HUES48 (cell line): ENCODE results near the gene CHRM1.
"Not testable (repeated sequence)": the region's sequence is repeated elsewhere in the genome, so short reads cannot be mapped to it uniquely, and the experiment has no call there.

Experiments used
- H3K27ac ChIP-seq: one replicate; pipeline ENCODE4 v1.7.0; 2013; ENCODE audit warnings: low read depth, low read length, inconsistent platforms
- H3K27me3 ChIP-seq: 2 replicates; pipeline ENCODE4 v1.6.1; 2013; ENCODE audit warnings: mild to moderate bottlenecking, low read length; ENCODE audit not compliant: control insufficient read depth, insufficient read depth
- H3K36me3 ChIP-seq: 2 replicates; pipeline ENCODE4 v1.6.1; 2013; ENCODE audit warnings: low read length; ENCODE audit not compliant: control insufficient read depth, insufficient read depth
- H3K4me1 ChIP-seq: 2 replicates; pipeline ENCODE4 v1.6.1; 2013; ENCODE audit warnings: mild to moderate bottlenecking, low read length; ENCODE audit not compliant: control insufficient read depth, insufficient read depth
- H3K4me3 ChIP-seq: 2 replicates; pipeline ENCODE4 v1.5.1; 2013; ENCODE audit warnings: mild to moderate bottlenecking, low read depth, low read length
- H3K9ac ChIP-seq: 2 replicates; pipeline ENCODE4 v1.6.1; 2013; ENCODE audit warnings: mild to moderate bottlenecking, low read depth, low read length, moderate library complexity
- H3K9me3 ChIP-seq: 2 replicates; pipeline ENCODE4 v1.6.1; 2013; ENCODE audit warnings: low read length; ENCODE audit not compliant: control insufficient read depth, insufficient read depth

CHRM1 gene

GRCh38 chr11:62937528-62937927, 16.4 kb upstream of the CHRM1 start:
- H3K27ac ChIP-seq, H3K4me1 ChIP-seq, H3K27me3 ChIP-seq, H3K9ac ChIP-seq, H3K9me3 ChIP-seq, H3K4me3 ChIP-seq, H3K36me3 ChIP-seq: not testable (repeated sequence)

DNA sequence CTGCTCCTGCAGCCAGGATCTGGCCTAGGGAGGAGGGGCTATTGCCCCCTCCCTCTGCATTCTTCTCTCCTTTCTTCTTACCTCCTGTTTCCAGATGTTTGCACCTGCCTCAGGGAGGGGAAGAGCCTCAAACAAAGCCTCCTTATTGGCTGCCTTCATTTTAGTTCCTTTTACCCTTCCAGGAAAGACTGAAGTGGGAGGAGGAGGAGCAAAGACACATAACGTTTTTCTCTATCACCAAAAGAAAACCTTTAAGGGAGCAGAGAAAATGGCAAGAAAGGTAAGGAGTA, 13.3 kb upstream of the CHRM1 start:
- Histone ChIP-seq H3K4me1 (peaks cover 9% of the 10 kb centered on the region), H3K27me3 (peaks cover 8% of the 10 kb centered on the region; the same call in 1 of the 2 replicates)

DNA sequence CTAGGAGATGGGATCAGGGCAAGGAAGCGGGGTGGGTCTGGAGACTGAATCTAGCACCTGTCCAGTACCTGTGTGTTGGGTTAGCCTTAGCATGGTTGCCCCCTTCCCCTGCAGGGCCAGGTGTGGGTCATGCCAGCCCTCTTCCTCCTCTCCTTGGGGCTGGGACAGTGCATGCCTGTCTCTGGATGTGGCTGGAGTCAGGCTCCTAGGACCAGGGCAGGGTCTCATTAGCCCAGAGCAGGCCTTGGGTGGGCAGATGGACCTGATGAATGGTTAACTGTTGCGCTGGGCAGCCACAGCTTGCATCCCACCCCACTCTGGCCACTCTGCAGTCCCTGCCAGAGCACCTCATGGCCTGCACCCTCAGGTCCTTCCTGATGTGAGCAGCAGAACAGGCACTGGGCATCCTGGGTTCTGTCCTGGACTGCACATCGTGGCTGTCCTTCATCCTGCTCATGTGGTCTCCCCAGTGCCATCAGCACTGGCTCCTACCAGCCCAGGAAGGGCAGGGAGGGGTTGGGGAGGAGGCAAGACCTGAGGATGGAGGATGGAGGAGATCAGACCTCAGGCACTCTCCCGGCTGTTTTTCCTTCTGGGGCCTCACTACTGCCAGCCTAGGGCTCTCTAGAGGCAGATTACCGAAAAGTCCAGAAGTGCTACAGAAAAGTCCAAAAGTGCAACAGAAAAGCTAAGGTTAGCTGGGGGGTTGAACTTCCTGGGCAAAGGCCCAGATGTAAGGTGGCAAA, 12.8 kb upstream of the CHRM1 start:
- Histone ChIP-seq H3K4me3 (no peak overlapping the region), H3K9me3 (no peaks in the 10 kb centered on the region), H3K4me1 (peaks cover 9% of the 10 kb centered on the region), H3K9ac (no peak overlapping the region), H3K27me3 (peaks cover 13% of the 10 kb centered on the region), H3K27ac (no peak overlapping the region), H3K36me3 (no peaks in the 10 kb centered on the region)

More for the DNA sequence above, 13.3 kb upstream of the CHRM1 start:
- H3K27ac ChIP-seq, result no peak overlapping the region
- no peaks in the 10 kb centered on the region for H3K36me3 ChIP-seq
- H3K9ac ChIP-seq, result no peak overlapping the region
- no peak overlapping the region for H3K4me3 ChIP-seq
- H3K9me3 ChIP-seq, result no peaks in the 10 kb centered on the region

DNA sequence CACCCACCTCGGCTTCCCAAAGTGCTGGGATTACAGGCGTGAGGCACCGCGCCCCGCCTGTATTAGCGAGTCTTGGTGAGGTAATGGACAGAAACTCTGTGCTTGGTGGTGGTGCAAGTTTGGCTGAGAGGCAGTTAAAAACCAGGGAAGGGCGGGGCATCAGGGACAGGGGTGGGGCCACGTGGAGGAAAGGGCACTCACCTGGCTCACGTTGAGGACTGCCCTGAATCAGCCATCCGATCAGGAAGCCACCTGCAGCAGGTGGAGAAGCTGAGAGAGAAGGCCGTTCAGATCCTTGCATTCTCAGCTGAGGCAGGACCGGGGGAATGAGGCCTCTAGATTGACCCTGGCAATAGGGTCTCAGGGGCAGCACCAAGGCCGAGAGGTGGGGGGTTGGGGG, 12.1 kb upstream of the CHRM1 start:
- peaks cover 11% of the 10 kb centered on the region for H3K4me1 ChIP-seq
- H3K4me3 ChIP-seq, result no peak overlapping the region
- H3K27me3 ChIP-seq, result peaks cover 19% of the 10 kb centered on the region
- no peak overlapping the region for H3K27ac ChIP-seq
- no peaks in the 10 kb centered on the region for H3K9me3 ChIP-seq
- no peak overlapping the region for H3K9ac ChIP-seq
- H3K36me3 ChIP-seq, result no peaks in the 10 kb centered on the region

- Histone ChIP-seq H3K4me1 (peaks cover 21% of the 10 kb centered on the region), H3K9me3 (no peaks in the 10 kb centered on the region), H3K36me3 (no peaks in the 10 kb centered on the region), H3K27ac (peak overlapping the region; percentile 80), H3K4me3 (no peak overlapping the region), H3K9ac (no peak overlapping the region), H3K27me3 (peaks cover 34% of the 10 kb centered on the region)
These were observed 10.5 kb upstream of the CHRM1 start for GRCh38 chr11:62931499-62932278.

DNA sequence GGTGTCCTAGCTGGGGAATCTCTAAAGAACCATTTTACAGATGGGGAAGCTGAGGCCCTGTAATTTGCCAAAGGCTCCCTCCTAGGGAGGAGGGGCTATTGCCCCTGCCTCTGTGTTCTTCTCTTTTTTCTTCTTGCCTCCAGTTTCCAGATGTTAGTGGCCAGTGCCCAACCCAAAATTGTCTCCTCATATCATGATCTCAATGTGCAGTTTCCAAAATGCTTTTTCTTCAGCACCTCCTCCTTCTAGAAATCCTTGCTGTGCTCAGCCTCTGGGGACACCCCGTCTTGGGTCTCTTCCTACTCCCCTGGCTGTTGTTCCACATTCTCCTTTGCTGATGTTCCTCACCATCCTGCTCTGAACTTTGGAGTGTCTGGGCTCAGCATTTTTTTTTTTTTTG, 9.5 kb upstream of the CHRM1 start:
- no peak overlapping the region for H3K9ac ChIP-seq
- no peak overlapping the region for H3K27ac ChIP-seq
- H3K4me1 ChIP-seq, result peaks cover 21% of the 10 kb centered on the region
- H3K4me3 ChIP-seq, result no peak overlapping the region
- H3K9me3 ChIP-seq, result no peaks in the 10 kb centered on the region
- peaks cover 44% of the 10 kb centered on the region for H3K27me3 ChIP-seq
- H3K36me3 ChIP-seq, result no peaks in the 10 kb centered on the region

DNA sequence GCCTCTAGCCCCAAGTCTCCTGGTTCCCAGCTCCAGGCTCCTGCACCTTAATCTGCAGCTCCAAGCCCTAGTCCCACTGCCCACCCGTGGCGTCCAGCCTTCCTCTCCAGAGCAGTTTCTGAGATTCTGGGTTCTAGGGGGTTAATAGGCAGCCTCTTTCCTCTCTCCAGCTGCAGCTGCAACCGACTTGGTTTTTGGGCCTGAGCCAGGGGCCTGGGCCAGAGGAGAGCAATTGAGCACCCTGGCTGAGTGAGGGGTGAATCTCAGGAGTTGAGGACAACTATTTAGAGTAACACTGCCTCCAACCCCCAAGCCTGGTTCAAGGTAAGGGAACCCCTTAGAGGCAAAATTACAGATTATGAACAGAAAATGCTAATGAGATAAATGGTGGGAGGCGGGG, 9.0 kb upstream of the CHRM1 start:
- H3K9ac ChIP-seq, result no peak overlapping the region
- peaks cover 49% of the 10 kb centered on the region for H3K27me3 ChIP-seq
- H3K4me3 ChIP-seq, result no peak overlapping the region
- H3K4me1 ChIP-seq, result peaks cover 21% of the 10 kb centered on the region
- H3K9me3 ChIP-seq, result no peaks in the 10 kb centered on the region
- no peak overlapping the region for H3K27ac ChIP-seq
- H3K36me3 ChIP-seq, result no peaks in the 10 kb centered on the region

- Histone ChIP-seq H3K36me3 (no peaks in the 10 kb centered on the region), H3K9ac (no peak overlapping the region), H3K4me1 (peaks cover 21% of the 10 kb centered on the region), H3K9me3 (no peaks in the 10 kb centered on the region), H3K27ac (no peak overlapping the region), H3K27me3 (peaks cover 70% of the 10 kb centered on the region), H3K4me3 (no peak overlapping the region)
These were observed 6.8 kb upstream of the CHRM1 start for GRCh38 chr11:62928011-62928410.

DNA sequence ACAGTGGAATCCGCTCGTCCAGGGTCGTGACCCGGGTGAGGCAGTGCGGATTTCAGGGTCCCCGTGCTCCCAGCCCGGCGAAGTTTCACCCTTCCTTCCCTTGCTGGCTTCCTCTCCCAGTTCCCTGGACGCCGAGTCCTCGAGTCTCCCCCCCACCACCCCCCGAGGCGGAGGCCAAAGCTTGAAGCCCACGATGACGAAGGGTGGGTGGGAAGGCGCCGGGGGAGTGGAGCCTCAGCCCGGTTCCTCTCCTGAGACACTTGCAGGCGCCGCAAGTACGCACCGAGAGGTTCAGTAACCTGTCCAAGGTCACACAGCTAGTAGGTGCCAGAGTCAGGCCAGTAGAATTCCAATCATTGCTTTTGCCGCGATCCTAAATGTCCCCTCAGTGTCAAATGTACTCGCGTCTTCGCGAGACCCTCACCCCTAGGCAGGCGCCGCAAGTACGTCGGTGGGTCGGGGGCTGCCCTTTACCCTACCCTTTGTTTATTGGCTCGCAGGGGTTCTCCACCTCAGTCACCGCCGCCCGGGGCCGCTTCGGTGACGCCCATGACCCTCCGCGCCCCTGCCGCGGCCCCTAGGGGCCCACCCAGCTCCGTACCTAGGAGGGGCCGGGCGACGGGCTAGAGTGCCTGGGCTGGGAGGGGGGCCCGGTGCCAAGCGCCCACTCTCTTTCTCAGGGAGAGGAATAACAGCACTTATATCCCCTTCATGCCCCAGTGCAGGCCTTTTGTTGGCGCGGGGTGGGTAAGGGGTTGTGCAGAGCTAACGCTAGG, 5.7 kb upstream of the CHRM1 start:
- Histone ChIP-seq H3K9ac (no peak overlapping the region), H3K4me3 (peak overlapping the region; percentile 79), H3K9me3 (no peaks in the 10 kb centered on the region), H3K36me3 (no peaks in the 10 kb centered on the region), H3K27ac (no peak overlapping the region), H3K27me3 (peaks cover 80% of the 10 kb centered on the region), H3K4me1 (peaks cover 19% of the 10 kb centered on the region)

- Histone ChIP-seq H3K36me3 (no peaks in the 10 kb centered on the region), H3K4me3 (peak overlapping the region; percentile 79), H3K9ac (0 out of 2 replicates have a peak overlapping the region, but pooled peaks have one; percentile 1), H3K27me3 (peaks cover 86% of the 10 kb centered on the region), H3K4me1 (peaks cover 13% of the 10 kb centered on the region), H3K9me3 (no peaks in the 10 kb centered on the region), H3K27ac (peak overlapping the region; percentile 31)
These were observed 4.8 kb upstream of the CHRM1 start for GRCh38 chr11:62925745-62926679.
